Measurements from ENCODE around the gene FAM240A. TPM values are rescaled to one million over a fixed set of nuclear protein-coding genes. Genes with fewer than 3 reads are reported as not detected.

FAM240A gene
- total RNA-seq, 1 experiment from 2014 or later: not detected

DNA sequence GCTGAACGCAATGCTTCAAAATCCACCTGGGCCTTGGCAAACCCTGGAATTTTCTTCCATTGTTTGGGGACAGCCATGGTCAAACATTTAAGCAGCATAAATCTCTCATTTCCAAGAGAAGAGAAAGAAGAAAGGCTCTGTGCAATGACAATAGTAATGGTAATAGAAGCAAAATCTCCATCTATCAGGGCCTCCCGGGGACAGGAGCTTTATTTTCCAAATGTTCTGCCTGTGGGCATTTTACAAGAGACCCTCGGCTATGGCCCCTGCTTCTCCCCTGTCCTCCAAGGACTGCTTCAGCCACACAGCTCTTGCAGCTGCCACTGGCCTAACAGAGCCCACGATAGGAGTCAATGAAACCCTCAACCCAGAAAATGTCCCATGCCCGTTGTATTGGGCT, 12.7 kb upstream of the FAM240A start:
- no peak overlapping the region for H3K27ac Mint-ChIP-seq (ENCODE audit: unreplicated experiment)
- no TSS peak for BruUV-seq (replicated peaks)
- intact Hi-C loops (cut with micrococcal nuclease; ENCODE audit: unreplicated experiment): loop anchor here (10.0 kb wide), 1 partner anchor 295 kb away; no protein-coding TSS in a partner anchor
- no peak overlapping the region for H3K4me3 Mint-ChIP-seq (ENCODE audit: unreplicated experiment)
- H3K4me1 Mint-ChIP-seq (ENCODE audit: low read depth, unreplicated experiment): no peaks in the 10 kb centered on the region
- ChIA-PET POLR2A (no interaction called here), CTCF (interaction anchor here (1.1 kb wide), 1 partner anchor 111 kb away, joined by 4 read pairs; no protein-coding TSS in a partner anchor)
- H3K9me3 ChIP-seq: no peaks in the 10 kb centered on the region
- no peaks in the 10 kb centered on the region for H3K27me3 ChIP-seq (replicated peaks; ENCODE audit: control insufficient read depth, insufficient read depth, low read length)
- H3K4me3 ChIP-seq (ENCODE audit: low read depth, low read length): no peak overlapping the region
- no peaks in the 10 kb centered on the region for H3K36me3 Mint-ChIP-seq (ENCODE audit: insufficient read depth, unreplicated experiment)
- DNase-seq: no peak
- TF ChIP-seq, protein P1, sequence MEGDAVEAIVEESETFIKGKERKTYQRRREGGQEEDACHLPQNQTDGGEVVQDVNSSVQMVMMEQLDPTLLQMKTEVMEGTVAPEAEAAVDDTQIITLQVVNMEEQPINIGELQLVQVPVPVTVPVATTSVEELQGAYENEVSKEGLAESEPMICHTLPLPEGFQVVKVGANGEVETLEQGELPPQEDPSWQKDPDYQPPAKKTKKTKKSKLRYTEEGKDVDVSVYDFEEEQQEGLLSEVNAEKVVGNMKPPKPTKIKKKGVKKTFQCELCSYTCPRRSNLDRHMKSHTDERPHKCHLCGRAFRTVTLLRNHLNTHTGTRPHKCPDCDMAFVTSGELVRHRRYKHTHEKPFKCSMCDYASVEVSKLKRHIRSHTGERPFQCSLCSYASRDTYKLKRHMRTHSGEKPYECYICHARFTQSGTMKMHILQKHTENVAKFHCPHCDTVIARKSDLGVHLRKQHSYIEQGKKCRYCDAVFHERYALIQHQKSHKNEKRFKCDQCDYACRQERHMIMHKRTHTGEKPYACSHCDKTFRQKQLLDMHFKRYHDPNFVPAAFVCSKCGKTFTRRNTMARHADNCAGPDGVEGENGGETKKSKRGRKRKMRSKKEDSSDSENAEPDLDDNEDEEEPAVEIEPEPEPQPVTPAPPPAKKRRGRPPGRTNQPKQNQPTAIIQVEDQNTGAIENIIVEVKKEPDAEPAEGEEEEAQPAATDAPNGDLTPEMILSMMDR (IDR thresholded peaks at IDR 0.05; ENCODE audit: insufficient read depth in 1 of 2, low read depth in 1 of 2, low read length in 1 of 2, severe bottlenecking in 1 of 2, unreplicated experiment in 1 of 2): no peak
- H3K9me3 Mint-ChIP-seq (ENCODE audit: unreplicated experiment): no peaks in the 10 kb centered on the region
- no peaks in the 10 kb centered on the region for H3K36me3 ChIP-seq (ENCODE audit: control insufficient read depth, insufficient read depth, low read length)
- H3K4me1 ChIP-seq: no peaks in the 10 kb centered on the region
- H3K27me3 Mint-ChIP-seq (ENCODE audit: insufficient read depth, unreplicated experiment): no peaks in the 10 kb centered on the region

DNA sequence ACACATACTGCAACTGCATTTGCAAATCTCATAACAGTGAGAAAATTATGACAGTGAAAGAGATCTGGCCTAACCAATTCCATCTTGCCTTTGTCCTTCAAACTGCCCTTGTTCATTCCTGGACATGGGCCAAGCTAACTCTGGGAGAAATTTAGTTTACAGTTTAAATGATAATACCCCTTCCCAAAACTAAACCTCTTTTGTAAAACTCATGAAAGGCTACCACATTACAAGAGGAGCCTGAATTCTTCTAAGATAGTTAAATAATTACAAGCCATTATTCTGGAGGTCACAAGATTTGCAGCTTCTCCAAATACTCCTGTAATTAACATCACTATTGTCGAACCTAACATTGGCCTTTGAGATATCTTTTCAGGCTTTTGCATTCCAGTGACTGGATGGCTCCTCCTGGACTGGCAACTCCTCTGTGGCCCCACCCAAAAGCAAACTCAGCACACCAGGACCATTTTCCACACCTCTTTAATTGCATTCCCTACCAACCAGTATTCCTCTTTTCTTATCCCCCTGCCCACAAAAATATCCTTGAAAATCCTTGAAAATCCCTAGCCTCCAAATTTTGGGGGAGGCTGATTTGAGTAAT, 8.8 kb upstream of the FAM240A start:
- no peak overlapping the region for H3K27ac Mint-ChIP-seq (ENCODE audit: unreplicated experiment)
- H3K36me3 Mint-ChIP-seq (ENCODE audit: insufficient read depth, unreplicated experiment): no peaks in the 10 kb centered on the region
- DNase-seq: no peak
- Histone ChIP-seq H3K4me1 (no peaks in the 10 kb centered on the region), H3K27me3 (replicated peaks; ENCODE audit: control insufficient read depth, insufficient read depth, low read length) (no peaks in the 10 kb centered on the region), H3K9me3 (no peaks in the 10 kb centered on the region), H3K4me3 (ENCODE audit: low read depth, low read length) (no peak overlapping the region), H3K36me3 (ENCODE audit: control insufficient read depth, insufficient read depth, low read length) (no peaks in the 10 kb centered on the region)
- intact Hi-C loops (cut with micrococcal nuclease; ENCODE audit: unreplicated experiment): no loop called here
- H3K4me1 Mint-ChIP-seq (ENCODE audit: low read depth, unreplicated experiment): no peaks in the 10 kb centered on the region
- POLR2A ChIA-PET: no interaction called here
- TF ChIP-seq, protein P1 (IDR thresholded peaks at IDR 0.05; ENCODE audit: insufficient read depth in 1 of 2, low read depth in 1 of 2, low read length in 1 of 2, severe bottlenecking in 1 of 2, unreplicated experiment in 1 of 2): no peak
- H3K4me3 Mint-ChIP-seq (ENCODE audit: unreplicated experiment): no peak overlapping the region
- no peaks in the 10 kb centered on the region for H3K27me3 Mint-ChIP-seq (ENCODE audit: insufficient read depth, unreplicated experiment)
- no TSS peak for BruUV-seq (replicated peaks)
- CTCF ChIA-PET: no interaction called here
- no peaks in the 10 kb centered on the region for H3K9me3 Mint-ChIP-seq (ENCODE audit: unreplicated experiment)

DNA sequence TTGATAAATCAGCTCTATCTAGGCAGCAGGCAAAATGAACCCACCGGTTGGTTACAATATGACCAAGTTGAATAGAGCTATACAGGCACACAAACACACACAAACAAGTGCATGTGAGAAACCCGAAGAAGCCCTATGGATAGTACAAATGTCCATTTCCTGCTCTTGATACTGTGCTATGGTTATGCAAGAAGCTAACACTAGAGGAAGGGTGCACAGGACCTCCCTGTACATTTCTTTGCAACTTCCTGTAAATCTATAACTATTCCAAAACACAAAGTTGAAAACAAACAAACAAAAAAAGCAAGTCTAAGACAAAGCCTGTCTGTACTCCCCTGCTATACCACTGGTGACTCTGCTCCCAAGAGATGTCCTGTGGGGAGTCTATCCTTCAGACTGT, 8.2 kb upstream of the FAM240A start:
- Mint-ChIP-seq H3K4me3 (ENCODE audit: unreplicated experiment) (no peak overlapping the region), H3K9me3 (ENCODE audit: unreplicated experiment) (no peaks in the 10 kb centered on the region), H3K27me3 (ENCODE audit: insufficient read depth, unreplicated experiment) (no peaks in the 10 kb centered on the region), H3K4me1 (ENCODE audit: low read depth, unreplicated experiment) (no peaks in the 10 kb centered on the region), H3K36me3 (ENCODE audit: insufficient read depth, unreplicated experiment) (no peaks in the 10 kb centered on the region), H3K27ac (ENCODE audit: unreplicated experiment) (no peak overlapping the region)
- CTCF ChIA-PET: no interaction called here
- no peak for DNase-seq
- Histone ChIP-seq H3K9me3 (no peaks in the 10 kb centered on the region), H3K4me3 (ENCODE audit: low read depth, low read length) (no peak overlapping the region), H3K27me3 (replicated peaks; ENCODE audit: control insufficient read depth, insufficient read depth, low read length) (no peaks in the 10 kb centered on the region), H3K4me1 (no peaks in the 10 kb centered on the region), H3K36me3 (ENCODE audit: control insufficient read depth, insufficient read depth, low read length) (no peaks in the 10 kb centered on the region)
- BruUV-seq (replicated peaks): no TSS peak
- TF ChIP-seq, protein P1 (IDR thresholded peaks at IDR 0.05; ENCODE audit: insufficient read depth in 1 of 2, low read depth in 1 of 2, low read length in 1 of 2, severe bottlenecking in 1 of 2, unreplicated experiment in 1 of 2): no peak
- POLR2A ChIA-PET: no interaction called here
- intact Hi-C loops (cut with micrococcal nuclease; ENCODE audit: unreplicated experiment): no loop called here
